HCT116 (cell line): ENCODE results near the gene MLH3. TPM values are rescaled to one million over a fixed set of nuclear protein-coding genes. Genes with fewer than 3 reads are reported as not detected.
A peak's percentile ranks its signal among the peaks of the same experiment; 100 is the strongest.

ENCODE experiments used
- ATAC-seq: fragments of 200-7000 bp; cut with Tn5 transposase; 2 replicates; pipeline ENCODE4 v1.9.1; 2020; ENCODE audit warnings: mild to moderate bottlenecking, moderate library complexity
- BruUV-seq: library from RNA; stranded (reverse); fragments of 400-500 nt; replicated peaks from 2 replicates; lab custom pipeline; 2021; lab: Mats Ljungman, UMichigan
- CTCF ChIA-PET: fragments of 300-600 bp; sonication (Branson Sonifier 250); formaldehyde crosslinking; loops from one replicate; lab custom pipeline; 2021; ENCODE audit warnings: antibody characterized with exemption; lab: Charles Lee
- POLR2A ChIA-PET: fragments of 300-600, 350-600 bp; sonication (Branson Sonifier 250); formaldehyde crosslinking; loops from one replicate; lab custom pipeline; 2021; ENCODE audit warnings: antibody characterized with exemption; lab: Charles Lee
- RAD21 ChIA-PET, 2 experiments: fragments of 300-600 bp; sonication (Branson Sonifier 250); formaldehyde crosslinking; loops; one replicate each; lab custom pipeline; 2023; ENCODE audit warnings: low total read pairs in 2 of 2; ENCODE audit not compliant: uncharacterized antibody in 2 of 2, unreplicated experiment in 2 of 2, low non-redundant PET in 1 of 2; lab: Charles Lee
- DNase-seq: peaks from one replicate; pipeline ENCODE4 v3.0.0-alpha.2; 2010; ENCODE audit warnings: low read depth, low spot score
- H2AFZ ChIP-seq: fragments of 200-600 bp; shearing (Covaris generic), sonication (generic); 2 replicates; pipeline ENCODE4 v1.6.1; 2017; ENCODE audit warnings: low read depth, mixed run types, mixed read lengths, antibody characterized with exemption, low read length; ENCODE audit not compliant: poor library complexity, severe bottlenecking
- H3K27ac ChIP-seq: 2 replicates; pipeline ENCODE4 v1.5.1; 2012; ENCODE audit warnings: low read depth, low read length
- H3K27me3 ChIP-seq: fragments of 200-600 bp; sonication (generic); 2 replicates; pipeline ENCODE4 v1.6.1; 2016; ENCODE audit warnings: mixed run types, low read length, mixed read lengths; ENCODE audit not compliant: insufficient read depth
- H3K36me3 ChIP-seq, 2 experiments: fragments of 200-500 bp in 1 of 2; fragments of 200-600 bp in 1 of 2; sonication (Bioruptor generic) in 1 of 2; sonication (generic) in 1 of 2; 2 replicates each; pipeline versions ENCODE4 v1.5.1 to v1.6.1; 2014 to 2016; ENCODE audit warnings: low read length in 2 of 2, inconsistent platforms in 1 of 2, mixed read lengths in 1 of 2, mixed run types in 1 of 2; ENCODE audit not compliant: insufficient read depth in 2 of 2, control insufficient read depth in 1 of 2
- H3K4me1 ChIP-seq, 2 experiments: fragments of 200-600 bp in 1 of 2; sonication (generic) in 1 of 2; 2 replicates each; pipeline versions ENCODE4 v1.5.1 to v1.6.1; 2012 to 2017; ENCODE audit warnings: low read length in 2 of 2, inconsistent platforms in 1 of 2, mild to moderate bottlenecking in 1 of 2, mixed read lengths in 1 of 2, mixed run types in 1 of 2, moderate library complexity in 1 of 2; ENCODE audit not compliant: insufficient read depth in 2 of 2, control insufficient read depth in 1 of 2
- H3K4me2 ChIP-seq: fragments of 200-600 bp; sonication (generic); 2 replicates; pipeline ENCODE4 v1.6.1; 2017; ENCODE audit warnings: mixed run types, low read length, mixed read lengths
- H3K4me3 ChIP-seq, 2 experiments: fragments of 200-600 bp in 1 of 2; sonication (generic) in 1 of 2; replicated peaks in 1 of 2; 2 replicates each; pipeline ENCODE4 v1.5.1; 2011 to 2016; ENCODE audit warnings: low read length in 2 of 2, control low read depth in 1 of 2, low read depth in 1 of 2, mild to moderate bottlenecking in 1 of 2, mixed read lengths in 1 of 2, mixed run types in 1 of 2
- H3K79me2 ChIP-seq: fragments of 200-600 bp; sonication (generic); 2 replicates; pipeline ENCODE4 v1.6.1; 2017; ENCODE audit warnings: mild to moderate bottlenecking, mixed run types, low read length, moderate library complexity, mixed read lengths; ENCODE audit not compliant: insufficient read depth
- H3K9ac ChIP-seq: fragments of 200-600 bp; sonication (generic); 2 replicates; pipeline ENCODE4 v1.6.1; 2016; ENCODE audit warnings: low read length, mixed read lengths
- H3K9me2 ChIP-seq: fragments of 200-600 bp; sonication (generic), shearing (Covaris generic); 2 replicates; pipeline ENCODE4 v1.6.1; 2017; ENCODE audit warnings: mixed run types, mild to moderate bottlenecking, moderate library complexity; ENCODE audit not compliant: insufficient read depth
- H3K9me3 ChIP-seq, 2 experiments: fragments of 200-500 bp in 1 of 2; fragments of 200-600 bp in 1 of 2; sonication (Bioruptor generic) in 1 of 2; sonication (generic) in 1 of 2; 2 replicates each; pipeline ENCODE4 v1.6.1; 2014 to 2017; ENCODE audit warnings: low read length in 2 of 2, mixed read lengths in 2 of 2, inconsistent platforms in 1 of 2, low read depth in 1 of 2, mild to moderate bottlenecking in 1 of 2, mixed run types in 1 of 2, moderate library complexity in 1 of 2; ENCODE audit not compliant: control insufficient read depth in 1 of 2, insufficient read depth in 1 of 2
- H4K20me1 ChIP-seq: fragments of 200-600 bp; sonication (generic), shearing (Covaris generic); 2 replicates; pipeline ENCODE4 v1.6.1; 2017; ENCODE audit warnings: mixed run types, mild to moderate bottlenecking, moderate library complexity; ENCODE audit not compliant: insufficient read depth
- EGR1 ChIP-seq: IDR thresholded peaks from 2 replicates; pipeline ENCODE4 v1.6.1; 2012; ENCODE audit warnings: low read depth
- EZH2 ChIP-seq: fragments of 200-600 bp; sonication (generic); IDR thresholded peaks from 2 replicates; pipeline ENCODE4 v1.6.1; 2017; ENCODE audit warnings: antibody characterized with exemption, mixed run types
- JUND ChIP-seq: IDR thresholded peaks from 2 replicates; pipeline ENCODE4 v1.6.1; 2012
- MAX ChIP-seq: IDR thresholded peaks from 2 replicates; pipeline ENCODE4 v1.6.1; 2012
- POLR2AphosphoS5 ChIP-seq: IDR thresholded peaks from 2 replicates; pipeline ENCODE4 v1.6.1; 2011; ENCODE audit warnings: mild to moderate bottlenecking, low read depth, low read length, moderate library complexity
- TCF7L2 ChIP-seq: IDR thresholded peaks from 2 replicates; pipeline ENCODE4 v1.7.0; 2011; ENCODE audit warnings: borderline replicate concordance, inconsistent platforms; ENCODE audit not compliant: insufficient read depth, insufficient read length; ENCODE audit errors: extremely low read depth
- YY1 ChIP-seq: IDR thresholded peaks from 2 replicates; pipeline ENCODE4 v1.6.1; 2011; ENCODE audit warnings: low read length, low read depth, moderate library complexity, mild to moderate bottlenecking; ENCODE audit not compliant: insufficient replicate concordance; ENCODE audit errors: extremely low read depth
- ZBTB33 ChIP-seq: IDR thresholded peaks from 2 replicates; pipeline ENCODE4 v1.6.1; 2011; ENCODE audit warnings: mild to moderate bottlenecking, low read length, moderate library complexity; ENCODE audit not compliant: insufficient replicate concordance; ENCODE audit errors: extremely low read depth
- ZFX ChIP-seq: fragments of 450-650 bp; IDR thresholded peaks from 2 replicates; pipeline ENCODE4 v1.6.1; 2017
- ZNF274 ChIP-seq: fragments of 200-500 bp; sonication (Bioruptor generic); IDR thresholded peaks from 2 replicates; pipeline ENCODE4 v1.6.1; 2014; ENCODE audit warnings: mild to moderate bottlenecking, low read depth, low read length, inconsistent platforms
- intact Hi-C: fragments of 100-400 bp; cut with micrococcal nuclease; formaldehyde crosslinking; loops from 2 replicates; pipeline ENCODE4 v1.10.0; 2022
- total RNA-seq: library from RNA; stranded (reverse); gene quantifications from one replicate; pipeline ENCODE4 v1.2.1, GENCODE V29; 2021; ENCODE audit not compliant: unreplicated experiment

MLH3 gene
- total RNA-seq, 1 experiment from 2014 or later: 14.7 TPM

GRCh38 chr14:75051556-75051899, 261 bp upstream of the MLH3 start:
- peak overlapping the region; percentile 70 for H3K9ac ChIP-seq
- no peak overlapping the region for H3K27ac ChIP-seq
- RAD21 ChIA-PET: no interaction called here
- H3K4me1 ChIP-seq: peaks cover 0 to 16% of the 10 kb centered on the region in 2 experiments; a peak in 3 of 4 replicates
- H3K79me2 ChIP-seq: peaks cover 26% of the 10 kb centered on the region
- no TSS peak for BruUV-seq
- H3K4me3 ChIP-seq: peak overlapping the region; percentile 50 to 59
- H3K9me2 ChIP-seq: no peaks in the 10 kb centered on the region
- DNase-seq (no peak), ATAC-seq (peak; percentile 8; the same call in 1 of the 2 replicates)
- H3K4me2 ChIP-seq: peak overlapping the region; percentile 82
- no peaks in the 10 kb centered on the region for H3K9me3 ChIP-seq
- TF ChIP-seq ZFX (no peak), POLR2AphosphoS5 (no peak), MAX (no peak), ZNF274 (no peak), EZH2 (no peak), YY1 (no peak), JUND (no peak), TCF7L2 (no peak), ZBTB33 (no peak), EGR1 (no peak)
- TF ChIP-seq, all 23 proteins: peak for 0
- H3K36me3 ChIP-seq: peaks cover 0 to 7% of the 10 kb centered on the region in 2 experiments; a peak in 2 of 4 replicates
- no peaks in the 10 kb centered on the region for H3K27me3 ChIP-seq
- H4K20me1 ChIP-seq: no peaks in the 10 kb centered on the region
- H2AFZ ChIP-seq: peak overlapping the region; percentile 71
- intact Hi-C loops: no loop called here
- ChIA-PET POLR2A (no interaction called here), CTCF (interaction anchor here (0.9 kb wide), 1 partner anchor 107 kb away, joined by 3 read pairs; no protein-coding TSS in a partner anchor)
